ENCODE data around the gene OSTN.

DNA sequence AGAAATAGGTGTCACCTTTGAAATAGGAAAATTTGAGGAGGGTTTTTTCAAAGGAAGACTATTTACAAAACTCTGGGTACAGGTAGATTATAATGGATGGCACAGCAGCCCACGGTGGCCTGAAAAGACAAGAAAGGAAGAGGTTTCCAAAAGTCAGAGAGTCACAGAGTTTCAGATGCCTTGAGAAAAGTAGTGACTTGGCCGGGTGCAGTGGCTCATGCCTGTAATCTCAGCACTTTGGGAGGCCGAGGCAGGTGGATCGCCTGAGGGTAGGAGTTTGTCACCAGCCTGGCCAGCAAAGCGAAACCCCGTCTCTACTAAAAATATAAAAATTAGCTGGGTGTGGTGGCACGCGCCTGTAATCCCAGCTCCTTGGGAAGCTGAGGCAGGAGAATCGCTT is 35.2 kb downstream of the OSTN start:
- TF ChIP-seq, protein P1, sequence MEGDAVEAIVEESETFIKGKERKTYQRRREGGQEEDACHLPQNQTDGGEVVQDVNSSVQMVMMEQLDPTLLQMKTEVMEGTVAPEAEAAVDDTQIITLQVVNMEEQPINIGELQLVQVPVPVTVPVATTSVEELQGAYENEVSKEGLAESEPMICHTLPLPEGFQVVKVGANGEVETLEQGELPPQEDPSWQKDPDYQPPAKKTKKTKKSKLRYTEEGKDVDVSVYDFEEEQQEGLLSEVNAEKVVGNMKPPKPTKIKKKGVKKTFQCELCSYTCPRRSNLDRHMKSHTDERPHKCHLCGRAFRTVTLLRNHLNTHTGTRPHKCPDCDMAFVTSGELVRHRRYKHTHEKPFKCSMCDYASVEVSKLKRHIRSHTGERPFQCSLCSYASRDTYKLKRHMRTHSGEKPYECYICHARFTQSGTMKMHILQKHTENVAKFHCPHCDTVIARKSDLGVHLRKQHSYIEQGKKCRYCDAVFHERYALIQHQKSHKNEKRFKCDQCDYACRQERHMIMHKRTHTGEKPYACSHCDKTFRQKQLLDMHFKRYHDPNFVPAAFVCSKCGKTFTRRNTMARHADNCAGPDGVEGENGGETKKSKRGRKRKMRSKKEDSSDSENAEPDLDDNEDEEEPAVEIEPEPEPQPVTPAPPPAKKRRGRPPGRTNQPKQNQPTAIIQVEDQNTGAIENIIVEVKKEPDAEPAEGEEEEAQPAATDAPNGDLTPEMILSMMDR (IDR thresholded peaks at IDR 0.05): no peak
- TF ChIP-seq POLR2A (IDR thresholded peaks at IDR 0.05): no peak
